Fibroblast of pulmonary artery (primary cell): Measurements from ENCODE around the gene TMEM62.

Source experiments
- DNase-seq: peaks from one replicate; pipeline ENCODE4 v3.0.0-alpha.2; 2010; ENCODE audit warnings: low read depth
- H3K4me3 ChIP-seq: replicated peaks from 2 replicates; pipeline ENCODE4 v1.5.1; 2011; ENCODE audit warnings: low read depth, mild to moderate bottlenecking, control low read depth, low read length, moderate library complexity
- CTCF ChIP-seq: IDR thresholded peaks from 2 replicates; pipeline ENCODE4 v1.5.1; 2011; ENCODE audit warnings: mild to moderate bottlenecking, control low read depth, low read length, inconsistent platforms; ENCODE audit errors: missing control alignments

Gene TMEM62

DNA sequence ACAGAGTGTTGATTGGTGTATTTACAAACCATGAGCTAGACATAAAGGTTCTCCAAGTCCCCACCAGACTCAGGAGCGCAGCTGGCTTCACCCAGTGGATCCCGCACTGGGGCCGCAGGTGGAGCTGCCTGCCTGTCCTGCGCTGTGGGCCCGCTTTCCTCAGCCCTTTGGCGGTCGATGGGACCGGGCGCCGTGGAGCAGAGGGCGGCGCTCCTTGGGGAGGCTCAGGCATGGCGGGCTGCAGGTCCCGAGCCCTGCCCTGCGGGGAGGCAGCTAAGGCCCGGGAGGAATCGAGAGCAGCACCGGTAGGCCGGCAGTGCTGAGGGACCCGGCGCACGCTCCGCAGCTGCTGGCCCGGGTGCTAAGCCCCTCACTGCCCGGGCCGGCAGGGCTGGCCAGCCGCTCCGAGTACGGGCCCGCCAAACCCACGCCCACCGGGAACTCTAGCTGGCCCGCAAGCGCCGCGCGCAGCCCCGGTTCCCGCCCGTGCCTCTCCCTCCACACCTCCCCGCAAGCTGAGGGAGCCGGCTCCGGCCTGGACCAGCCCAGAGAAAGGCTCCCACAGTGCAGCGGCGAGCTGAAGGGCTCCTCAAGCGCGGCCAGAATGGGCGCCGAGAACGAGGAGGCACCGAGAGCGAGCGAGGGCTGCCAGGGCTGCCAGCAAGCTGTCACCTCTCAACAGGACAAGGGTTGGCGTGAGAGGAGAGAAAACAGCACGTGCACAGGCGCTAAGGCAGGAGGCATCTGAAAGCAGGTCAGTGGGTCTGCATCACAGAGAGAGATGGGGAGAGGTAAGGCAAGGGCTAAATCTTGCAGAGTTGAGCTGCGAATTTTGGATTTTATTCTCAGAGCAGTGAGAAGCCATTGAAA is 93.3 kb downstream of the TMEM62 start:
- no peak for DNase-seq
- no peak for TF ChIP-seq CTCF
- no peak overlapping the region for H3K4me3 ChIP-seq

- no peak overlapping the region for H3K4me3 ChIP-seq
- DNase-seq: no peak
- TF ChIP-seq CTCF: no peak
Observed at GRCh38 chr15:43229977-43230376, 96.6 kb downstream of the TMEM62 start.

DNA sequence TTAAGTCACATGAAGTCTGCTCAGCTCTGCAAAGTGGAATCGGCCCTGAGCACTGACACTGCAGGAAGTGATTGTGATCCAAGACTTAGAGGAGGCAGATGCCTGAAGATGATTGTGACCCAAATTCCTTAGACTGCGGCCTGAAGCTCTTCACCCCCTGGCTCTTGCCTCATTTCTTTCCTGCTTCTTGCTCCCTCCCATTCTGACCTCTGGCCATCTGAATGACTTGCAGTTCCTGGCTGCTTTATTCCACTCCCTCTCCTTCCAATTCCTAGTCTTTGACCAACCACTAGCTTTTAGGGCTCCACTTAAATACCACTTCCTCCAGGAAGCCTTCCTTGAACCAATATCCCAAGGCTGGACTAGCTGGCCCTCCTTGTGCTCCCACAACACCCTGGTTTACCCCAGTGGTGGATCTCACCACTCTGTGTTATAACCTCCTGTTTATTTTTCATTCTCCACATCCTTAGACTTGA is 97.3 kb downstream of the TMEM62 start:
- no peak for TF ChIP-seq CTCF
- no peak overlapping the region for H3K4me3 ChIP-seq
- no peak for DNase-seq

DNA sequence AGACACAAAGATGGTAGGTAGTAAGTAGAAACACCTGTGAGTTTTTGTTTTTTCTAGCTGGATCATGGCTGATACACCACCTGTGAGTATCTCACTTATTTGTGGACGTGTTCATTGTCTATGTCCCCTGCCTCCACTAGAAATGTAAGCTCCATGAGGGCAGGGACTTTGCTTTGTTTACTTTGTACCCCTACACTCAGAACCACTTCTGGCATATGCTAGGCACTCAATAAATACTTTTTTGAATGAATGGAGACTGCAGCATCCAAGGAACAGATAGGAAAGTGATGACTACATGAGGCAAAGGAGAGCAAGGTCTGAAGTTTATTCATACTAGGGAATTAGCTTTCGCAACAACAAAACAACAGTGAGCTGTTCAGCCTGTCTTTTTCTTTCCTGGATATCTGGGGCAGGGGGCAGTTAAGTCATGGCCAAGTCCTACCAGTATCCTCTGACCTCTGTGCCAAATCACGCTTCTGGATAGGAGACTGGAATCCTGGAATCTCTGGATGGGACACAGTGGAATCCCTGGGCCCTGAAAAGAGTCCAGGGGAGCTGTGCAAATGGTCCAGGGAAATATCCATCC is 99.0 kb downstream of the TMEM62 start:
- no peak for DNase-seq
- H3K4me3 ChIP-seq: no peak overlapping the region
- TF ChIP-seq CTCF: no peak
